ENCODE results near the gene KRTAP5-2.

DNA sequence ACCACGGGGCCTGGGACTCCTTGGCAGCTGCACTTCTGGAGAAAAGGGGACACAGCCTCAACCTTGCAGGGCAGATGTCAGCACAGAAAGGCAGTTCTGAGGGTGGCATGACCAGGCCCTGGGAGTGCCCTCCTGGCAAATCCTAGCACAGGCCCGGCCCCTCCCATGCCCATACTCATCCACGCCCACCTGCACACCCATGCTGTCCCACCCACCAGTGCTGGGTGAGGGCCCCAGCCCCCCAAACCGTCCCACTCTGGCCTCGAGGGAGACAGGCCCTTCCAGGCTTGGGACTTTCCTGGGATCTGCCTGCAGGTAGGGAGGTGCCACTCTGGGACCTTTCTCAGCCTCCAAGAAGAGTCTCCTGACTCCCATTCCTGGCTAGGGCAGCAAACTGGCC, 36.1 kb downstream of the KRTAP5-2 start:
- TF ChIP-seq, protein P1, sequence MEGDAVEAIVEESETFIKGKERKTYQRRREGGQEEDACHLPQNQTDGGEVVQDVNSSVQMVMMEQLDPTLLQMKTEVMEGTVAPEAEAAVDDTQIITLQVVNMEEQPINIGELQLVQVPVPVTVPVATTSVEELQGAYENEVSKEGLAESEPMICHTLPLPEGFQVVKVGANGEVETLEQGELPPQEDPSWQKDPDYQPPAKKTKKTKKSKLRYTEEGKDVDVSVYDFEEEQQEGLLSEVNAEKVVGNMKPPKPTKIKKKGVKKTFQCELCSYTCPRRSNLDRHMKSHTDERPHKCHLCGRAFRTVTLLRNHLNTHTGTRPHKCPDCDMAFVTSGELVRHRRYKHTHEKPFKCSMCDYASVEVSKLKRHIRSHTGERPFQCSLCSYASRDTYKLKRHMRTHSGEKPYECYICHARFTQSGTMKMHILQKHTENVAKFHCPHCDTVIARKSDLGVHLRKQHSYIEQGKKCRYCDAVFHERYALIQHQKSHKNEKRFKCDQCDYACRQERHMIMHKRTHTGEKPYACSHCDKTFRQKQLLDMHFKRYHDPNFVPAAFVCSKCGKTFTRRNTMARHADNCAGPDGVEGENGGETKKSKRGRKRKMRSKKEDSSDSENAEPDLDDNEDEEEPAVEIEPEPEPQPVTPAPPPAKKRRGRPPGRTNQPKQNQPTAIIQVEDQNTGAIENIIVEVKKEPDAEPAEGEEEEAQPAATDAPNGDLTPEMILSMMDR (IDR thresholded peaks at IDR 0.05; ENCODE audit: control extremely low read depth in 1 of 3, insufficient read depth in 1 of 3, low read depth in 1 of 3, low read length in 3 of 3) = no peak
- TF ChIP-seq CBX5 (IDR thresholded peaks at IDR 0.05; ENCODE audit: low read depth, low read length) = no peak
- no peak for TF ChIP-seq ZNF274 (IDR thresholded peaks at IDR 0.05; ENCODE audit: borderline replicate concordance, extremely low read depth, low read length)
- TF ChIP-seq RAD21 (IDR thresholded peaks at IDR 0.05 in 1 of 2, conservative IDR thresholded peaks at IDR 0.05 in 1 of 2; ENCODE audit: low read depth in 2 of 2, low read length in 2 of 2) = no peak
- no peak for TF ChIP-seq GTF2F1 (IDR thresholded peaks at IDR 0.05; ENCODE audit: borderline replicate concordance, low read depth, low read length)
- TF ChIP-seq, protein P2, sequence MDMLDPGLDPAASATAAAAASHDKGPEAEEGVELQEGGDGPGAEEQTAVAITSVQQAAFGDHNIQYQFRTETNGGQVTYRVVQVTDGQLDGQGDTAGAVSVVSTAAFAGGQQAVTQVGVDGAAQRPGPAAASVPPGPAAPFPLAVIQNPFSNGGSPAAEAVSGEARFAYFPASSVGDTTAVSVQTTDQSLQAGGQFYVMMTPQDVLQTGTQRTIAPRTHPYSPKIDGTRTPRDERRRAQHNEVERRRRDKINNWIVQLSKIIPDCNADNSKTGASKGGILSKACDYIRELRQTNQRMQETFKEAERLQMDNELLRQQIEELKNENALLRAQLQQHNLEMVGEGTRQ (IDR thresholded peaks at IDR 0.05; ENCODE audit: low read length) = no peak
- TF ChIP-seq, protein P3, sequence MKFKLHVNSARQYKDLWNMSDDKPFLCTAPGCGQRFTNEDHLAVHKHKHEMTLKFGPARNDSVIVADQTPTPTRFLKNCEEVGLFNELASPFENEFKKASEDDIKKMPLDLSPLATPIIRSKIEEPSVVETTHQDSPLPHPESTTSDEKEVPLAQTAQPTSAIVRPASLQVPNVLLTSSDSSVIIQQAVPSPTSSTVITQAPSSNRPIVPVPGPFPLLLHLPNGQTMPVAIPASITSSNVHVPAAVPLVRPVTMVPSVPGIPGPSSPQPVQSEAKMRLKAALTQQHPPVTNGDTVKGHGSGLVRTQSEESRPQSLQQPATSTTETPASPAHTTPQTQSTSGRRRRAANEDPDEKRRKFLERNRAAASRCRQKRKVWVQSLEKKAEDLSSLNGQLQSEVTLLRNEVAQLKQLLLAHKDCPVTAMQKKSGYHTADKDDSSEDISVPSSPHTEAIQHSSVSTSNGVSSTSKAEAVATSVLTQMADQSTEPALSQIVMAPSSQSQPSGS (IDR thresholded peaks at IDR 0.05; ENCODE audit: low read length) = no peak
- no peak for TF ChIP-seq RXRA (IDR thresholded peaks at IDR 0.05; ENCODE audit: insufficient read depth, low read depth, low read length)
- no peak for TF ChIP-seq MAFK (IDR thresholded peaks at IDR 0.05; ENCODE audit: low read depth, low read length)

Measured in H1 (cell line).